Liver (tissue), 9 donors: Measurements from ENCODE around the gene SPOUT1. TPM values are rescaled to one million over a fixed set of nuclear protein-coding genes. Genes with fewer than 3 reads are reported as not detected.

Experiments
- DNase-seq: peaks from one replicate; pipeline ENCODE4 v3.0.0-alpha.2; 2017; ENCODE audit warnings: low spot score
- H3K27ac ChIP-seq, 2 donors: one replicate each; pipeline ENCODE4 v1.7.0; 2013; ENCODE audit warnings: inconsistent platforms in 2 of 2, low read length in 2 of 2, control low read depth in 1 of 2, low read depth in 1 of 2, mild to moderate bottlenecking in 1 of 2
- H3K27me3 ChIP-seq, 4 donors: one replicate each; pipeline versions ENCODE4 v1.6.1 to v1.7.0; 2013; ENCODE audit warnings: low read length in 3 of 4, inconsistent platforms in 1 of 4, mild to moderate bottlenecking in 1 of 4, moderate library complexity in 1 of 4; ENCODE audit not compliant: control insufficient read depth in 4 of 4, insufficient read depth in 4 of 4
- H3K36me3 ChIP-seq, 4 donors: one replicate each; pipeline versions ENCODE4 v1.6.1 to v1.7.0; 2013; ENCODE audit warnings: low read length in 3 of 4, mild to moderate bottlenecking in 3 of 4, low read depth in 1 of 4, moderate library complexity in 1 of 4; ENCODE audit not compliant: control insufficient read depth in 4 of 4, insufficient read depth in 3 of 4
- H3K4me1 ChIP-seq, 4 donors: one replicate each; pipeline versions ENCODE4 v1.6.1 to v1.7.0; 2013; ENCODE audit warnings: low read length in 3 of 4, mild to moderate bottlenecking in 3 of 4, moderate library complexity in 1 of 4; ENCODE audit not compliant: control insufficient read depth in 4 of 4, insufficient read depth in 4 of 4
- H3K4me3 ChIP-seq, 3 donors: one replicate each; pipeline versions ENCODE4 v1.6.1 to v1.7.0; 2013; ENCODE audit warnings: low read length in 3 of 3, control low read depth in 1 of 3, low read depth in 1 of 3, mild to moderate bottlenecking in 1 of 3
- H3K9ac ChIP-seq, 2 donors: one replicate each; pipeline ENCODE4 v1.7.0; 2013; ENCODE audit warnings: low read length in 2 of 2, mild to moderate bottlenecking in 2 of 2, moderate library complexity in 2 of 2, control low read depth in 1 of 2, low read depth in 1 of 2
- H3K9me3 ChIP-seq, 4 donors: one replicate each; pipeline versions ENCODE4 v1.6.1 to v1.7.0; 2013; ENCODE audit warnings: low read length in 3 of 4; ENCODE audit not compliant: control insufficient read depth in 4 of 4
- ATF3 ChIP-seq: IDR thresholded peaks from 2 replicates; pipeline ENCODE4 v1.6.1; 2016; ENCODE audit warnings: antibody characterized with exemption
- CTCF ChIP-seq: fragments of 150-350 bp; IDR thresholded peaks from 2 replicates; pipeline ENCODE4 v1.5.1; 2017; ENCODE audit warnings: improper control_type of control experiment, low read depth, low read length; ENCODE audit not compliant: missing input control
- EGR1 ChIP-seq, 2 donors: IDR thresholded peaks; 2 replicates each; pipeline ENCODE4 v1.6.1; 2016 to 2018; ENCODE audit warnings: antibody characterized with exemption in 2 of 2, low read depth in 2 of 2
- FOXA1 ChIP-seq: IDR thresholded peaks from 2 replicates; pipeline ENCODE4 v1.6.1; 2016; ENCODE audit warnings: antibody characterized with exemption
- FOXA2 ChIP-seq: IDR thresholded peaks from 2 replicates; pipeline ENCODE4 v1.6.1; 2016; ENCODE audit warnings: antibody characterized with exemption
- GABPA ChIP-seq, 2 donors: IDR thresholded peaks in 1 of 2; conservative IDR thresholded peaks in 1 of 2; 2 replicates each; pipeline ENCODE4 v1.6.1; 2016; ENCODE audit warnings: antibody characterized with exemption in 2 of 2, mild to moderate bottlenecking in 1 of 2, moderate library complexity in 1 of 2
- HNF4A ChIP-seq, 2 donors: conservative IDR thresholded peaks; 2 replicates each; pipeline ENCODE4 v1.6.1; 2016; ENCODE audit warnings: antibody characterized with exemption in 2 of 2, mild to moderate bottlenecking in 2 of 2
- HNF4G ChIP-seq: IDR thresholded peaks from 2 replicates; pipeline ENCODE4 v1.6.1; 2016; ENCODE audit warnings: antibody characterized with exemption
- JUND ChIP-seq, 2 donors: IDR thresholded peaks; 2 replicates each; pipeline ENCODE4 v1.6.1; 2016; ENCODE audit warnings: antibody characterized with exemption in 2 of 2
- NR2F2 ChIP-seq: IDR thresholded peaks from 2 replicates; pipeline ENCODE4 v1.6.1; 2016; ENCODE audit warnings: antibody characterized with exemption
- RAD21 ChIP-seq, 2 donors: IDR thresholded peaks; 2 replicates each; pipeline ENCODE4 v1.6.1; 2016; ENCODE audit warnings: antibody characterized with exemption in 2 of 2, mild to moderate bottlenecking in 2 of 2
- REST ChIP-seq: IDR thresholded peaks from 2 replicates; pipeline ENCODE4 v1.6.1; 2016; ENCODE audit warnings: antibody characterized with exemption, mild to moderate bottlenecking
- RXRA ChIP-seq, 2 donors: IDR thresholded peaks; 2 replicates each; pipeline ENCODE4 v1.6.1; 2017 to 2018; ENCODE audit warnings: antibody characterized with exemption in 2 of 2, mild to moderate bottlenecking in 1 of 2
- SP1 ChIP-seq: IDR thresholded peaks from 2 replicates; pipeline ENCODE4 v1.6.1; 2018; ENCODE audit warnings: antibody characterized with exemption, mild to moderate bottlenecking
- TAF1 ChIP-seq: conservative IDR thresholded peaks from 2 replicates; pipeline ENCODE4 v1.6.1; 2016; ENCODE audit warnings: antibody characterized with exemption, mild to moderate bottlenecking
- YY1 ChIP-seq: IDR thresholded peaks from 2 replicates; pipeline ENCODE4 v1.6.1; 2016; ENCODE audit warnings: antibody characterized with exemption, mild to moderate bottlenecking
- WGBS: extraction: QIAGEN DNeasy Blood & Tissue Kit; methylation state at CpG from one replicate; pipeline ENCODE4 v1.1.7; 2013; 5-methylcytosine and 5-hydroxymethylcytosine counted together
- polyA plus RNA-seq, 2 donors: library from polyadenylated mRNA; stranded (reverse) in 1 of 2; unstranded in 1 of 2; fragments of 200-250 nt in 1 of 2; fragments of >200 nt in 1 of 2; fragmentation: Nextera tagmentation in 1 of 2; extraction: Ambion mirVana in 1 of 2; gene quantifications; one replicate each; pipeline versions ENCODE4 v1.2.1 to v1.2.3, GENCODE V29; 2013 to 2015
- total RNA-seq, 2 donors: library from RNA; depleted of rRNA; stranded (reverse); fragments of >200 nt; gene quantifications; one replicate each; pipeline ENCODE4 v1.2.3, GENCODE V29; 2014
- TF ChIP-seq, protein P1 (sequence below): IDR thresholded peaks from 2 replicates; pipeline ENCODE4 v1.6.1; 2016; ENCODE audit warnings: antibody characterized with exemption
- TF ChIP-seq, protein P2 (sequence below): IDR thresholded peaks from 2 replicates; pipeline ENCODE4 v1.6.1; 2016; ENCODE audit warnings: antibody characterized with exemption
- donor health status: healthy.
- donor health status: healthy.
- donor health status: healthy.
- donor health status: healthy.
- donor health status: healthy.

SPOUT1 gene
- total RNA-seq (10 to 100 TPM in 1 of 2 donors, 1 to 10 TPM in 1; 9.0 to 13.7 TPM), polyA plus RNA-seq (10 to 100 TPM; 15.3 to 30.1 TPM)

- H3K27me3 ChIP-seq: no peaks in the 10 kb centered on the region
- TF ChIP-seq YY1: peak; percentile 96
- TF ChIP-seq SP1: peak; percentile 69
- no peak for TF ChIP-seq CTCF
- TF ChIP-seq GABPA (IDR thresholded peaks at IDR 0.05 in 1 of 2, conservative IDR thresholded peaks at IDR 0.05 in 1 of 2): peak in 1 of 2 donors; percentile 81
- TF ChIP-seq, protein P1, sequence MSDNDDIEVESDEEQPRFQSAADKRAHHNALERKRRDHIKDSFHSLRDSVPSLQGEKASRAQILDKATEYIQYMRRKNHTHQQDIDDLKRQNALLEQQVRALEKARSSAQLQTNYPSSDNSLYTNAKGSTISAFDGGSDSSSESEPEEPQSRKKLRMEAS: peak; percentile 83
- H3K4me1 ChIP-seq: peaks cover 7 to 24% (median 14%) of the 10 kb centered on the region in 4 donors
- peak within 1 kb of the TSS; percentile 29 to 45 for H3K9ac ChIP-seq
- peak; percentile 97 for DNase-seq
- H3K4me3 ChIP-seq: peak within 1 kb of the TSS; percentile 79 to 95 (median 91)
- H3K9me3 ChIP-seq: no peaks in the 10 kb centered on the region
- H3K36me3 ChIP-seq: peaks cover 0 to 28% (median 10%) of the 10 kb centered on the region in 4 donors
- WGBS: 1% methylated on average over 56 of the region's 56 CpGs
- peak within 1 kb of the TSS; percentile 62 to 65 for H3K27ac ChIP-seq
These were observed at the start of gene SPOUT1 for GRCh38 chr9:128829477-128830251. TSS of gene SPOUT1 (minus strand) at chr9:128829794. CDS start at chr9:128829780, 14 bp downstream.

DNA sequence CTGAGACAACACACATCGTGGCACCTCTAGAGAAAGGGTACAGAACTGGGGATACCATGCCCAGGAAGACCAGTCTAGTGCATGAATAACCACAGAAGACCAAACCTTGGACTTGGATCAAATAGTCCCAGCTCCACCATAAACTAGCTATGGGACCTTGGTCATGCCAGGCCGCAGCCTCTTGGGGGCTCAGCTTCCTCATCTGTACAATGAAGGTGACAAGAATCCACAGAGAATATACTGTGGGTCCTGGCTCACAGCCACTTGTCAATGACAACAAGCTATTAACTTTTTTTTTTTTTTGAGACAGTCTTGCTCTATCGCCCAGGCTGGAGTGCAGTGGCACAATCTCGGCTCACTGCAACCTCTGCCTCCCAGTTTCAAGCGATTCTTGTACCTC is 48.3 kb upstream of the SPOUT1 start:
- Histone ChIP-seq H3K27me3 (no peaks in the 10 kb centered on the region), H3K36me3 (no peaks in the 10 kb centered on the region), H3K27ac (peak overlapping the region; percentile 81 to 86), H3K9me3 (no peaks in the 10 kb centered on the region), H3K4me3 (no peak overlapping the region), H3K4me1 (peaks cover 10 to 42% (median 36%) of the 10 kb centered on the region in 4 donors), H3K9ac (no peak overlapping the region)
- no peak for DNase-seq
- TF ChIP-seq REST: no peak
- TF ChIP-seq YY1: no peak
- no peak for TF ChIP-seq NR2F2
- TF ChIP-seq JUND (IDR thresholded peaks at IDR 0.05): no peak
- TF ChIP-seq ATF3: no peak
- TF ChIP-seq RAD21 (IDR thresholded peaks at IDR 0.05): no peak
- TF ChIP-seq CTCF: no peak
- no peak for TF ChIP-seq EGR1 (IDR thresholded peaks at IDR 0.05; ENCODE audit: low read depth in 2 of 2)
- TF ChIP-seq, protein P1: no peak
- no peak for TF ChIP-seq HNF4A (conservative IDR thresholded peaks at IDR 0.05)
- no peak for TF ChIP-seq GABPA (IDR thresholded peaks at IDR 0.05 in 1 of 2, conservative IDR thresholded peaks at IDR 0.05 in 1 of 2)
- no peak for TF ChIP-seq RXRA (IDR thresholded peaks at IDR 0.05)
- no peak for TF ChIP-seq FOXA1
- no peak for TF ChIP-seq SP1
- no peak for TF ChIP-seq TAF1
- no peak for TF ChIP-seq HNF4G
- no peak for TF ChIP-seq FOXA2
- TF ChIP-seq, protein P2, sequence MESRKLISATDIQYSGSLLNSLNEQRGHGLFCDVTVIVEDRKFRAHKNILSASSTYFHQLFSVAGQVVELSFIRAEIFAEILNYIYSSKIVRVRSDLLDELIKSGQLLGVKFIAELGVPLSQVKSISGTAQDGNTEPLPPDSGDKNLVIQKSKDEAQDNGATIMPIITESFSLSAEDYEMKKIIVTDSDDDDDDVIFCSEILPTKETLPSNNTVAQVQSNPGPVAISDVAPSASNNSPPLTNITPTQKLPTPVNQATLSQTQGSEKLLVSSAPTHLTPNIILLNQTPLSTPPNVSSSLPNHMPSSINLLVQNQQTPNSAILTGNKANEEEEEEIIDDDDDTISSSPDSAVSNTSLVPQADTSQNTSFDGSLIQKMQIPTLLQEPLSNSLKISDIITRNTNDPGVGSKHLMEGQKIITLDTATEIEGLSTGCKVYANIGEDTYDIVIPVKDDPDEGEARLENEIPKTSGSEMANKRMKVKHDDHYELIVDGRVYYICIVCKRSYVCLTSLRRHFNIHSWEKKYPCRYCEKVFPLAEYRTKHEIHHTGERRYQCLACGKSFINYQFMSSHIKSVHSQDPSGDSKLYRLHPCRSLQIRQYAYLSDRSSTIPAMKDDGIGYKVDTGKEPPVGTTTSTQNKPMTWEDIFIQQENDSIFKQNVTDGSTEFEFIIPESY: no peak
- WGBS: 57% methylated on average over 5 of the region's 5 CpGs
